GM23338 (cell line): Measurements from ENCODE around the gene DIAPH3.

Experiments
- EZH2 ChIP-seq: fragments of 200-600 bp; sonication (generic); IDR thresholded peaks from one replicate; pipeline ENCODE4 v1.8.0; 2017; ENCODE audit warnings: antibody characterized with exemption, mild to moderate bottlenecking, low read depth; ENCODE audit not compliant: unreplicated experiment
- EZH2phosphoT487 ChIP-seq: fragments of 200-600 bp; sonication (generic); IDR thresholded peaks from one replicate; pipeline ENCODE4 v1.8.1; 2018; ENCODE audit warnings: antibody characterized with exemption; ENCODE audit not compliant: unreplicated experiment
- NANOG ChIP-seq: IDR thresholded peaks from 2 replicates; pipeline ENCODE4 v1.6.1; 2016; ENCODE audit warnings: antibody characterized with exemption, borderline replicate concordance
- POLR2AphosphoS5 ChIP-seq: IDR thresholded peaks from 2 replicates; pipeline ENCODE4 v1.6.1; 2016; ENCODE audit warnings: antibody characterized with exemption, low read depth
- STAT1 ChIP-seq: IDR thresholded peaks from one replicate; pipeline ENCODE4 v1.6.1; 2016; ENCODE audit warnings: antibody characterized with exemption; ENCODE audit not compliant: unreplicated experiment
- ZNF331 ChIP-seq: fragments of 250-450 bp; sonication (Bioruptor Pico); IDR thresholded peaks from 2 replicates; pipeline ENCODE4 v1.5.0; 2020; ENCODE audit warnings: low read depth, mild to moderate bottlenecking, moderate library complexity
- TF ChIP-seq, protein P1 (sequence below), 2 experiments: fragments of 200-600 bp in 1 of 2; sonication (generic) in 1 of 2; conservative IDR thresholded peaks; 2 replicates each; pipeline versions ENCODE4 v1.5.1 to v1.6.1; 2016 to 2017; ENCODE audit warnings: antibody characterized with exemption in 2 of 2, low read depth in 2 of 2, mild to moderate bottlenecking in 2 of 2, moderate library complexity in 1 of 2
- TF ChIP-seq, protein P2 (sequence below): IDR thresholded peaks from one replicate; pipeline ENCODE4 v1.6.1; 2018; ENCODE audit warnings: antibody characterized with exemption; ENCODE audit not compliant: unreplicated experiment
- TF ChIP-seq, protein P3 (sequence below): IDR thresholded peaks from 2 replicates; pipeline ENCODE4 v1.6.1; 2016; ENCODE audit warnings: antibody characterized with exemption

DNA sequence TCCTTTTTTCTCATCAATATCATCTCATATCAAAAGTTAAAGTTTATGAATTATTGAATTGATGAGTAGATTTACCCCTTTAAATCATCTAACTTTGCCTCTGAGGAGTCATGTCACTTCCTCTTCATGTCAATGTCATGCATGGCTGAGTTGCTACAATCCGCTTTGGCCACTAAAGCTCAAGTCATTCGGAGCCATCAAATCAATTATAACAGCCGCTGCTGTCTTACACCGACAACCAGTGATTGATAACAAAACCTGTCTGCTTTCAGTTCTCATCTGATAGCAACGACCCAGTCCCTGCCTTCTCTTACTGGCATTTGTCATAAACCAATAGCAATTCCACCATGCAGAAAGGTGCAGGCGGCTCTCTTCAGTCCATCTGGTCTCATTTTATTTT lies 429.3 kb downstream of the DIAPH3 start:
- TF ChIP-seq, protein P1, sequence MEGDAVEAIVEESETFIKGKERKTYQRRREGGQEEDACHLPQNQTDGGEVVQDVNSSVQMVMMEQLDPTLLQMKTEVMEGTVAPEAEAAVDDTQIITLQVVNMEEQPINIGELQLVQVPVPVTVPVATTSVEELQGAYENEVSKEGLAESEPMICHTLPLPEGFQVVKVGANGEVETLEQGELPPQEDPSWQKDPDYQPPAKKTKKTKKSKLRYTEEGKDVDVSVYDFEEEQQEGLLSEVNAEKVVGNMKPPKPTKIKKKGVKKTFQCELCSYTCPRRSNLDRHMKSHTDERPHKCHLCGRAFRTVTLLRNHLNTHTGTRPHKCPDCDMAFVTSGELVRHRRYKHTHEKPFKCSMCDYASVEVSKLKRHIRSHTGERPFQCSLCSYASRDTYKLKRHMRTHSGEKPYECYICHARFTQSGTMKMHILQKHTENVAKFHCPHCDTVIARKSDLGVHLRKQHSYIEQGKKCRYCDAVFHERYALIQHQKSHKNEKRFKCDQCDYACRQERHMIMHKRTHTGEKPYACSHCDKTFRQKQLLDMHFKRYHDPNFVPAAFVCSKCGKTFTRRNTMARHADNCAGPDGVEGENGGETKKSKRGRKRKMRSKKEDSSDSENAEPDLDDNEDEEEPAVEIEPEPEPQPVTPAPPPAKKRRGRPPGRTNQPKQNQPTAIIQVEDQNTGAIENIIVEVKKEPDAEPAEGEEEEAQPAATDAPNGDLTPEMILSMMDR (conservative IDR thresholded peaks at IDR 0.05; ENCODE audit: low read depth in 2 of 2): no peak
- no peak for TF ChIP-seq NANOG
- no peak for TF ChIP-seq EZH2
- TF ChIP-seq EZH2phosphoT487: no peak
- no peak for TF ChIP-seq POLR2AphosphoS5
- TF ChIP-seq, protein P2, sequence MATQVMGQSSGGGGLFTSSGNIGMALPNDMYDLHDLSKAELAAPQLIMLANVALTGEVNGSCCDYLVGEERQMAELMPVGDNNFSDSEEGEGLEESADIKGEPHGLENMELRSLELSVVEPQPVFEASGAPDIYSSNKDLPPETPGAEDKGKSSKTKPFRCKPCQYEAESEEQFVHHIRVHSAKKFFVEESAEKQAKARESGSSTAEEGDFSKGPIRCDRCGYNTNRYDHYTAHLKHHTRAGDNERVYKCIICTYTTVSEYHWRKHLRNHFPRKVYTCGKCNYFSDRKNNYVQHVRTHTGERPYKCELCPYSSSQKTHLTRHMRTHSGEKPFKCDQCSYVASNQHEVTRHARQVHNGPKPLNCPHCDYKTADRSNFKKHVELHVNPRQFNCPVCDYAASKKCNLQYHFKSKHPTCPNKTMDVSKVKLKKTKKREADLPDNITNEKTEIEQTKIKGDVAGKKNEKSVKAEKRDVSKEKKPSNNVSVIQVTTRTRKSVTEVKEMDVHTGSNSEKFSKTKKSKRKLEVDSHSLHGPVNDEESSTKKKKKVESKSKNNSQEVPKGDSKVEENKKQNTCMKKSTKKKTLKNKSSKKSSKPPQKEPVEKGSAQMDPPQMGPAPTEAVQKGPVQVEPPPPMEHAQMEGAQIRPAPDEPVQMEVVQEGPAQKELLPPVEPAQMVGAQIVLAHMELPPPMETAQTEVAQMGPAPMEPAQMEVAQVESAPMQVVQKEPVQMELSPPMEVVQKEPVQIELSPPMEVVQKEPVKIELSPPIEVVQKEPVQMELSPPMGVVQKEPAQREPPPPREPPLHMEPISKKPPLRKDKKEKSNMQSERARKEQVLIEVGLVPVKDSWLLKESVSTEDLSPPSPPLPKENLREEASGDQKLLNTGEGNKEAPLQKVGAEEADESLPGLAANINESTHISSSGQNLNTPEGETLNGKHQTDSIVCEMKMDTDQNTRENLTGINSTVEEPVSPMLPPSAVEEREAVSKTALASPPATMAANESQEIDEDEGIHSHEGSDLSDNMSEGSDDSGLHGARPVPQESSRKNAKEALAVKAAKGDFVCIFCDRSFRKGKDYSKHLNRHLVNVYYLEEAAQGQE: no peak
- TF ChIP-seq ZNF331 (CRISPR knock-in tag): no peak
- TF ChIP-seq, protein P3, sequence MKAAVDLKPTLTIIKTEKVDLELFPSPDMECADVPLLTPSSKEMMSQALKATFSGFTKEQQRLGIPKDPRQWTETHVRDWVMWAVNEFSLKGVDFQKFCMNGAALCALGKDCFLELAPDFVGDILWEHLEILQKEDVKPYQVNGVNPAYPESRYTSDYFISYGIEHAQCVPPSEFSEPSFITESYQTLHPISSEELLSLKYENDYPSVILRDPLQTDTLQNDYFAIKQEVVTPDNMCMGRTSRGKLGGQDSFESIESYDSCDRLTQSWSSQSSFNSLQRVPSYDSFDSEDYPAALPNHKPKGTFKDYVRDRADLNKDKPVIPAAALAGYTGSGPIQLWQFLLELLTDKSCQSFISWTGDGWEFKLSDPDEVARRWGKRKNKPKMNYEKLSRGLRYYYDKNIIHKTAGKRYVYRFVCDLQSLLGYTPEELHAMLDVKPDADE: no peak
- no peak for TF ChIP-seq STAT1
